CD4-positive, alpha-beta T cell treated with Interleukin-6 for 4 hours (primary cell): Measurements from ENCODE around the gene IL4I1.
"Not testable (repeated sequence)": the region's sequence is repeated elsewhere in the genome, so short reads cannot be mapped to it uniquely, and the experiment has no call there.

Source experiments
- DNase-seq: peaks from one replicate; pipeline ENCODE4 v3.0.0-alpha.2; 2020; ENCODE audit warnings: mixed read lengths

Gene IL4I1, protein sequence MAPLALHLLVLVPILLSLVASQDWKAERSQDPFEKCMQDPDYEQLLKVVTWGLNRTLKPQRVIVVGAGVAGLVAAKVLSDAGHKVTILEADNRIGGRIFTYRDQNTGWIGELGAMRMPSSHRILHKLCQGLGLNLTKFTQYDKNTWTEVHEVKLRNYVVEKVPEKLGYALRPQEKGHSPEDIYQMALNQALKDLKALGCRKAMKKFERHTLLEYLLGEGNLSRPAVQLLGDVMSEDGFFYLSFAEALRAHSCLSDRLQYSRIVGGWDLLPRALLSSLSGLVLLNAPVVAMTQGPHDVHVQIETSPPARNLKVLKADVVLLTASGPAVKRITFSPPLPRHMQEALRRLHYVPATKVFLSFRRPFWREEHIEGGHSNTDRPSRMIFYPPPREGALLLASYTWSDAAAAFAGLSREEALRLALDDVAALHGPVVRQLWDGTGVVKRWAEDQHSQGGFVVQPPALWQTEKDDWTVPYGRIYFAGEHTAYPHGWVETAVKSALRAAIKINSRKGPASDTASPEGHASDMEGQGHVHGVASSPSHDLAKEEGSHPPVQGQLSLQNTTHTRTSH

GRCh38 chr19:49896863-49897621 is at the start of gene IL4I1:
IL4I1 (minus strand) TSS chr19:49896887; CDS start chr19:49896160, 727 bp downstream.
- peak; percentile 61 for DNase-seq

DNA sequence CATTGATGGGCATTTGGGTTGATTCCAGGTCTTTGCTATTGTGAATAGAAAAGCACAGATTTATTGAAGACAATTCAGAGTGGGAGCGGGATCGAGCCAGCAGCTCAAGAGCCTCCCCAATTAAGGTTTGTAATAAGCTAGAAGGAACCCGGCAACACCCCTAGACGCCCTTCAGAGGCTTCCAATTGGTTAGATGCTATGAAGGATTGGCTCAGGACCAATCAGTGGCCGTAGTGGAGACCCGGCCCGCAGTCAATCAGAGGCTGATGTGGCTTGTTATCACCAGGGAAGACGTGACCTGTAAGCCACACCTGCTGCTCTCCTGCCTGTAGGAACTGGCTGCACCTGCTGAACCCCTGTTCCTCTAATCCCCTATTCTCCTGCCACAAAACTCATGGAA is 49.7 kb upstream of the IL4I1 start:
- DNase-seq = no peak

DNA sequence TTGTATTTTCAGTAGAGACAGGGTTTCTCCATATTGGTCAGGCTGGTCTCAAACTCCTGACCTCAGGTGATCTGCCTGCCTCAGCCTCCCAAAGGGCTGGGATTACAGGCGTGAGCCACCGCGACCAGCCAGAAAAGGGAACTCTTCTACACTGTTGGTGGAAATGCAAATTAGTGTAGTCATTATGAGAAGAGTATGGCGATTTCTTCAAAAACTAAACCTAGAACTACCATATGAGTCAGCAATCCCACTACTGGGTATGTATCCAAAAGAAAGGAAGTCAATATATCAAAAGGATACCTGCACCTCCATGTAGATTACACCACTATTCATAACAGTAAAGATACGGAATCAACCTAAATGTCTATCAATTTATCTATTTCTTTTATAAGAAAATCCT is 47.9 kb upstream of the IL4I1 start:
- not testable (repeated sequence) for DNase-seq

GRCh38 chr19:49940482-49940791 is 43.8 kb upstream of the IL4I1 start:
- no peak for DNase-seq

GRCh38 chr19:49939721-49940481 is 43.2 kb upstream of the IL4I1 start:
- DNase-seq = no peak

DNA sequence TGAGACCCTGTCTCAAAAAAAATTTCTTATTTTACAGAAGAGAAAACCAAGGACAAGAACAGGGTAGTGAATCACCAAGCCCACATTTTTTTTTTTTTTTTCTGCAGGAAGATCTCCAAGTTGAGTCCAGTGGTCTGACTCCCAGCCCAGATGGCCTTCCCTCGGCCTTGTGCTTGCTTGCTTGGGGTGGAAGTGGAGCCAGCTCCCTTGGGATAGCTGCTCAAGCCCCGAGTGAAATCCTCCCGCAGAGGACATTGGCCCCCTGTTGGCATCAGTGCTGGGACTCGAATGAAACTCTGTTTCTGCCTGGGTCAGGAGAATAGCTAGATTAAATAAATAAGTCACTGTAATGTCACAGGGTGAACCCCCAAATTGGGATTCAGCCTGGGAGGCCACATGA is 42.0 kb upstream of the IL4I1 start:
- no peak for DNase-seq

DNA sequence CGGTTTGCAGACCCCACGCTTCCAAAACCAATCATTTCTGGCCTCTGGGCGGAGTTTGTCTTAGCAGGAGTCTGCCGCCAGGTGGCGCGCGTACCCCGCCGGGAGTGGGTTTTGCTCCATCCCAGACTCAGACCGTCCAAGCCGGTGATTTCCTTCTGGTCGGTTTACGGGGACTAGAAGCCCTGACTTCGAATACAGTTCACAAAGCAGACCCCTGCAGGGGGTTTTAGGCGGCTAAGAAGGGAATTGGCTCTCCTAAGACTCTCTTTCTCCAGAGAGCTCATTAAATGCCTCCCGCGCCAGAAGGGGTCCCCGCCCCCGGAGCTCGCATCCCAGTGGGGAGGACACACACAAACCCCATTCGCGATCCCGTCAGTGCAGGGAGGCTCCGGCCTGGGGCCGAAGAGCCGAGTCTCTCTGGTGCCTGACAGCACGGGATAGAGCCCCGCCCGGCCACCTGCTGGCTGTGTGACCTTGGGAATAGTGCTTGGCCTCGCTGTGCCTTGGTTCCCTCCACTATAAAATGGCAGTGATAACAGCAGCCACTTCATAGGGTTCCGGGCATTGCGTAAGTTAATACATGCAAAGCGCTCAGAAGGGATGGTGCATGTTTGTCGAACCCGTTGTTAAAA is 41.2 kb upstream of the IL4I1 start:
- DNase-seq = peak; percentile 83

- no peak for DNase-seq
Observed at GRCh38 chr19:49936549-49936948, 39.9 kb upstream of the IL4I1 start.

- DNase-seq = no peak
Observed at GRCh38 chr19:49933643-49934042, 37.0 kb upstream of the IL4I1 start.

DNA sequence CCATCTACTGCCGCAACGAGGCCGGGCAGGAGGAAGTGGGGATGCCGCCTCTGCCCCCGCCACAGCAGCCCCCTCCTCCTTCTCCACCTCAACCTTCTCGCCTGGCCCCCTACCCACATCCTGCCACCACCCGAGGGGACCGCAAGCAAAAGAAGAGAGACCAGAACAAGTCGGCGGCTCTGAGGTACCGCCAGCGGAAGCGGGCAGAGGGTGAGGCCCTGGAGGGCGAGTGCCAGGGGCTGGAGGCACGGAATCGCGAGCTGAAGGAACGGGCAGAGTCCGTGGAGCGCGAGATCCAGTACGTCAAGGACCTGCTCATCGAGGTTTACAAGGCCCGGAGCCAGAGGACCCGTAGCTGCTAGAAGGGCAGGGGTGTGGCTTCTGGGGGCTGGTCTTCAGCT is 36.0 kb upstream of the IL4I1 start:
- peak; percentile 63 for DNase-seq

GRCh38 chr19:49932041-49932451 is 35.4 kb upstream of the IL4I1 start:
- no peak for DNase-seq

GRCh38 chr19:49931293-49932040 is 34.8 kb upstream of the IL4I1 start:
- DNase-seq = no peak

DNA sequence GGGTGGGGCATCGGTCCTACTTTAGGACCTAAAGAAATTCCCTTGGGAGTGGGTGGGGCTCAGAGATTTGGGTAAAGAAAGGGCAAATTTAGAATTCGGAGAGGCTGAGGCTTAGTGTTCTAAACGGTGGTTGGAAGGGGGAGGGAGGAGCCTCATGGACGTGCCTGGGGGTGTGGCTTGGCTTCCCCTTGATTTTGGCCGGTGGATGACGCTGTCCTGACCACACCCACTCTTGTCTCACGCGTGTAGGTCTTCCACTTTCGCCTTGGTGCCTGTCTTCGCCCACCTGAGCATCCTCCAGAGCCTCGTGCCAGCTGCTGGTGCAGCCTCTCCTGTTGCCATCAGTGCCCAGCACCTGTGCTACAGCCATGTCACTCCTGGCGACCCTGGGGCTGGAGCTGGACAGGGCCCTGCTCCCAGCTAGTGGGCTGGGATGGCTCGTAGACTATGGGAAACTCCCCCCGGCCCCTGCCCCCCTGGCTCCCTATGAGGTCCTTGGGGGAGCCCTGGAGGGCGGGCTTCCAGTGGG is 33.9 kb upstream of the IL4I1 start:
- DNase-seq = no peak

DNA sequence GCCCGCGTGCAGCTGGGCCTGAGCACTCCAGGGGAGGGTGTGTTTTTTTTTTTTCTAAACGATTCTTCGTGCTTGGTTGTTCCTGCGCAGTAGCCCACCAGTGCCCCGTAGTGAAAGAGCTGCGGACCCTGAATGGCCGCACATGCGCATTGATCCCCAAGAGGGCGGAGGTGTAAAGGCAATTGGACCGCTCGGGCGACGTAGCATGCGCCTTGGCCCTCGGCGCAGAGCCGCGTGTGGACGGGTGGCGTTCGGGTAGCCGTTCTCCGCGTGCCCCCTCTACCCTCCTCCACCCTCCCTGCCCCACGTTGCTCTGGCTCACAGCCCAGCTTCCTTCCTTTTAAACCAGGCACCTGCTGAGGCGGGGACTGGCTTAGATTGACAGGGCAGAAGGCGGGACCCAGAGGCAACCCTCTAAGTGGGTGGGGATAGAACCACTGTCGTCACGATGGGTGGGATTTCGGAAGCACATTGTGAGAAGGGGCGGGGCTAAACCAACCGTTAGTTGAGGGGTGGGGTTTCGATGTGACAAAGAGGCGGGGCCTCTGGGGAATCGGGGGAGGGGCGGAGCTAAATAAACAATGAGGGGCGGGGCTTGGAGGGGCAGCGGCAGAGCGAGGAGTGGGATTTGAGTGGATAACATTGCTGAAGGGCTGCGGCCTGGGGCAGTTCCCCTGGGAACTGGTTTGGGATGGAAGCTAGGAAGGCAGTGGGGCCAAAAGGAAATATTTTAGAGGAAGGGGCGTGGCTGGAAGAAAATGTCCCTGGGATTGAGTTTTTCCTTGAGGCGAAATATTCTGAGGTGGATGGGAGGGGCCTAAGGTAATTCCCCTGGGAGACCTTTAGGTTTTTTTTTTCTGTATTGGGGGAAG is 33.2 kb upstream of the IL4I1 start:
- DNase-seq = peak; percentile 92

DNA sequence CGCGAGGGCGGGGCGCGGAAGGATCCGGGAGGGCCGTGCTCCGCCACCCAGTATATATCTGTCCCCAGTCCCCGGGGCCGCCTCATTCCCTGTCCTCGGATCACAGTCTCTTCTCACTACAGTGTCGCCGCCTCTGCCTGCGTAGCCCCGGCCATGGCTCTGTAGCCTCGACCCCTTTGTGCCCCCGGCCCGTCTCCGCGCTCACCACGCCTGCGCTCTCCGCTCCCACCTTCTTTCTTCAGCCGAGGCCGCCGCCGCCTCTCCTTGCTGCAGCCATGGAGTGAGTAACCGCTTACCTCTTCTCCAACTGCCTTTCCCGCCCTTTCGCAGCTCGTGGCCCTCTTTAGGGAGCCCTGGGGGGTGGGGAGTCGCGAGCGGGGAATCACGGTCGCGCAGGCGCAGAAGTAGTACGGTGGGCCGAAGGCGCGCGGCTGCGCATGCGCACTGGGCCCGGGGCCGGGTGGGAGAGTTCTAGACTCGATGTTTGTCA is 32.5 kb upstream of the IL4I1 start, which contains the start of the genes ATF5 and NUP62:
ATF5 (plus strand) TSS at position 85 of the 490 bp plus-strand sequence. CDS start 1,646 bp downstream, outside the sequence.
NUP62 (minus strand) TSS at position 384 of the 490 bp plus-strand sequence. CDS start 19,697 bp downstream, outside the sequence.
- DNase-seq = peak; percentile 93

DNA sequence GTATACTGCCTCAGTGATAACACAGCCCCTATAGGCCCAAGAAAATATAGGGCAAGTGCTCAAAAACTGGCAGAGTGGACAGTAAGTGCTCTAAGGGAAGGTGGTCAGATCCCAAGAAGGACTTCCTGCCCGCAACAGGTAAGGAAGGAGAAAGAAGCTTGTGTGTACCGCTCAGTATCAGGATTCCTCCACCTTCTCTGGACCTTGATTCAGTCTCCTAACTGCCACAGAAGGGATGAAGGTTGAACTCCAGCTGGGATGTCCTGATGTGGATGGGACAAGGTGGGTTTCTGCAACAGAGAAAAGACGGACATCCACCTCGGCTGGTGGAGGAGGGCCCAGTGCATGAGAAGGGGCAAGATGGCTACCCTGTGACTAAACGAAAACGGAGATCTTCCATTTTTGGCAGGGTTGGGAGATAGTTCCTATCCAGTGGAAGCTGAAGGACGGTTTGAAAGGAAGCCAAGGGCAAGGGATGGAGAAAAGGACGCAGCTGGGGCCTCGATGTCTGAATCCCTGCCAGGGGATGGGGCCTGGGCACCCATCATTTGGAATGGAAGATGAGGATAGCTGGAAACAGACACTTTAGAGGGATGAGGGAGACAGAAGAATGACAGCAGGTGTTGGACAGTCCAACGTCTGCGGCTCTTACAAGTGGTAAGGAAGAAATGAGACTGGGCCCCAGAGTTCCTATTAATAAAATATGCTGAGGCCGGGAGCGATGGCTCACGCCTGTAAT is 31.0 kb upstream of the IL4I1 start:
- no peak for DNase-seq

DNA sequence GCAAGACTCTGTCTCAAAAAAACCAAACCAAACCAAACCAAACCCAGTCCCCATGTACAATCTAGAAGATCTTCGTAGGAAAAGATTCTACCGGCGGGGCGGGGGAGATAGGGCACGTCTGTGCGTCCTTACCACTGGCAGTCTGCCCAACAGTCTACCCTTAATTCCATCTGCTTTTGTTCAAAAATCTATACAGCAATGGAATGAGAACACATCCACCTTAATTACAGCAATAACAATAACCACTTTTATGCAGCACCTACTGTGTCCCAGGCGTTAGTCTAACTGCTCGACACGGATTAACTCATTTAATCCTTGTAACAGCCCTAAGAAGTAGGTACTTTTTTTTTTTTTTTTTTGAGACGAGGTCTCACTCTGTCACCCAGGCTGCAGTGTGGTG is 29.8 kb upstream of the IL4I1 start:
- DNase-seq = no peak

GRCh38 chr19:49925486-49925885 is 28.8 kb upstream of the IL4I1 start:
- no peak for DNase-seq

- not testable (repeated sequence) for DNase-seq
Observed at GRCh38 chr19:49924881-49925210, 28.2 kb upstream of the IL4I1 start.
